HG02943 (cell line): Measurements from ENCODE around the gene ST3GAL6.
"Not testable (repeated sequence)": the region's sequence is repeated elsewhere in the genome, so short reads cannot be mapped to it uniquely, and the experiment has no call there.

Experiments
- ATAC-seq: cut with Tn5 transposase; IDR thresholded peaks from one replicate; pipeline ENCODE4 v1.9.1; 2021; ENCODE audit warnings: mild to moderate bottlenecking, low read depth, moderate library complexity; ENCODE audit not compliant: unreplicated experiment

ST3GAL6 gene

GRCh38 chr3:98799479-98799878 lies 36.3 kb downstream of the ST3GAL6 start:
- no peak for ATAC-seq

- ATAC-seq: no peak
Observed at GRCh38 chr3:98800401-98800800, 37.3 kb downstream of the ST3GAL6 start.

- no peak for ATAC-seq
Observed at GRCh38 chr3:98801043-98801747, 38.1 kb downstream of the ST3GAL6 start.

GRCh38 chr3:98805571-98805970 lies 42.4 kb downstream of the ST3GAL6 start:
- ATAC-seq: no peak

GRCh38 chr3:98806521-98806920 lies 43.4 kb downstream of the ST3GAL6 start:
- ATAC-seq: no peak

GRCh38 chr3:98807011-98807410 lies 43.9 kb downstream of the ST3GAL6 start:
- no peak for ATAC-seq

- ATAC-seq: no peak
Observed at GRCh38 chr3:98807561-98807960, 44.4 kb downstream of the ST3GAL6 start.

GRCh38 chr3:98808071-98808470 lies 44.9 kb downstream of the ST3GAL6 start:
- ATAC-seq: no peak

- ATAC-seq: no peak
Observed at GRCh38 chr3:98809557-98809956, 46.4 kb downstream of the ST3GAL6 start.

GRCh38 chr3:98811048-98811447 lies 47.9 kb downstream of the ST3GAL6 start:
- ATAC-seq: no peak

- ATAC-seq: no peak
Observed at GRCh38 chr3:98812851-98813374, 49.8 kb downstream of the ST3GAL6 start.

GRCh38 chr3:98814817-98815420 lies 51.8 kb downstream of the ST3GAL6 start:
- no peak for ATAC-seq

GRCh38 chr3:98817547-98818041 lies 54.5 kb downstream of the ST3GAL6 start:
- no peak for ATAC-seq

- no peak for ATAC-seq
Observed at GRCh38 chr3:98821063-98821462, 57.9 kb downstream of the ST3GAL6 start.

GRCh38 chr3:98823791-98824190 lies 60.7 kb downstream of the ST3GAL6 start:
- ATAC-seq: no peak

- no peak for ATAC-seq
Observed at GRCh38 chr3:98824256-98824655, 61.1 kb downstream of the ST3GAL6 start.

GRCh38 chr3:98826126-98826525 lies 63.0 kb downstream of the ST3GAL6 start:
- ATAC-seq: no peak

- no peak for ATAC-seq
Observed at GRCh38 chr3:98827221-98827920, 64.2 kb downstream of the ST3GAL6 start.

GRCh38 chr3:98829246-98829832 lies 66.2 kb downstream of the ST3GAL6 start:
- no peak for ATAC-seq

GRCh38 chr3:98831060-98831459 lies 67.9 kb downstream of the ST3GAL6 start:
- ATAC-seq: not testable (repeated sequence)

GRCh38 chr3:98839846-98840245 lies 76.7 kb downstream of the ST3GAL6 start:
- ATAC-seq: no peak
